HL-60 (cell line): ENCODE results near the gene PNPLA1.

Experiments
- DNase-seq, 2 experiments: peaks; one replicate each; pipeline ENCODE4 v3.0.0-alpha.2; 2010 to 2020; ENCODE audit warnings: low read depth in 1 of 2, low spot score in 1 of 2
- H3K27ac ChIP-seq: fragments of 250-450 bp; sonication (Bioruptor Pico); replicated peaks from 2 replicates; pipeline ENCODE4 v1.5.1; 2020; ENCODE audit warnings: mild to moderate bottlenecking, moderate library complexity
- H3K27me3 ChIP-seq: fragments of 250-450 bp; sonication (Bioruptor Pico); 2 replicates; pipeline ENCODE4 v1.5.1; 2021; ENCODE audit warnings: mild to moderate bottlenecking, moderate library complexity; ENCODE audit not compliant: insufficient read depth, poor library complexity, severe bottlenecking
- H3K4me3 ChIP-seq: replicated peaks from 2 replicates; pipeline ENCODE4 v1.5.1; 2011; ENCODE audit warnings: mild to moderate bottlenecking, control low read depth, low read length; ENCODE audit not compliant: insufficient read depth
- CTCF ChIP-seq: IDR thresholded peaks from one replicate; pipeline ENCODE4 v1.5.1; 2011; ENCODE audit warnings: low read length, control low read depth, inconsistent platforms; ENCODE audit not compliant: insufficient read depth
- GABPA ChIP-seq: IDR thresholded peaks from 2 replicates; pipeline ENCODE4 v1.6.1; 2012; ENCODE audit warnings: low read depth
- POLR2AphosphoS5 ChIP-seq: IDR thresholded peaks from 2 replicates; pipeline ENCODE4 v1.6.1; 2012; ENCODE audit warnings: low read depth
- REST ChIP-seq: IDR thresholded peaks from 2 replicates; pipeline ENCODE4 v1.6.1; 2012; ENCODE audit warnings: low read depth; ENCODE audit not compliant: insufficient replicate concordance
- SPI1 ChIP-seq: IDR thresholded peaks from 2 replicates; pipeline ENCODE4 v1.6.1; 2012; ENCODE audit warnings: low read depth, mild to moderate bottlenecking, borderline replicate concordance

Gene PNPLA1

GRCh38 chr6:36306375-36306774, 36.5 kb downstream of the PNPLA1 start:
- TF ChIP-seq GABPA (no peak), SPI1 (no peak), CTCF (no peak), POLR2AphosphoS5 (no peak), REST (no peak)
- DNase-seq, result no peak
- Histone ChIP-seq H3K27ac (no peak overlapping the region), H3K27me3 (no peaks in the 10 kb centered on the region), H3K4me3 (no peak overlapping the region)

- no peak for TF ChIP-seq GABPA
- TF ChIP-seq REST, result no peak
- TF ChIP-seq POLR2AphosphoS5, result no peak
- no peak for TF ChIP-seq SPI1
- TF ChIP-seq CTCF, result no peak
- H3K4me3 ChIP-seq, result no peak overlapping the region
- H3K27ac ChIP-seq, result no peak overlapping the region
- H3K27me3 ChIP-seq, result no peaks in the 10 kb centered on the region
- DNase-seq, result no peak
Observed at GRCh38 chr6:36308514-36308913, 38.7 kb downstream of the PNPLA1 start.

- Histone ChIP-seq H3K27ac (no peak overlapping the region), H3K4me3 (no peak overlapping the region), H3K27me3 (no peaks in the 10 kb centered on the region)
- TF ChIP-seq REST (no peak), POLR2AphosphoS5 (no peak), GABPA (no peak), SPI1 (no peak), CTCF (no peak)
- DNase-seq, result no peak
Observed at GRCh38 chr6:36309203-36309602, 39.3 kb downstream of the PNPLA1 start.
